Ishikawa (cell line): ENCODE measurements around the gene ANKRD28.

Experiments
- CEBPB ChIP-seq: IDR thresholded peaks from 2 replicates; pipeline ENCODE4 v1.6.1; 2012
- CREB1 ChIP-seq: IDR thresholded peaks from 2 replicates; pipeline ENCODE4 v1.6.1; 2012; ENCODE audit warnings: low read depth
- MAX ChIP-seq: IDR thresholded peaks from 2 replicates; pipeline ENCODE4 v1.6.1; 2012
- NFIC ChIP-seq: IDR thresholded peaks from 2 replicates; pipeline ENCODE4 v1.6.1; 2012
- RAD21 ChIP-seq: IDR thresholded peaks from 2 replicates; pipeline ENCODE4 v1.6.1; 2012; ENCODE audit warnings: low read depth
- REST ChIP-seq: IDR thresholded peaks from 2 replicates; pipeline ENCODE4 v1.6.1; 2012; ENCODE audit warnings: low read depth, mild to moderate bottlenecking
- TAF1 ChIP-seq: IDR thresholded peaks from 2 replicates; pipeline ENCODE4 v1.6.1; 2012; ENCODE audit warnings: low read depth, mild to moderate bottlenecking
- YY1 ChIP-seq: IDR thresholded peaks from 2 replicates; pipeline ENCODE4 v1.6.1; 2012; ENCODE audit warnings: low read depth
- ZBTB7A ChIP-seq: IDR thresholded peaks from 2 replicates; pipeline ENCODE4 v1.6.1; 2012; ENCODE audit warnings: low read depth

GRCh38 chr3:15800327-15800726, 2.5 kb upstream of the ANKRD28 start:
- TF ChIP-seq CREB1 (no peak), RAD21 (no peak), CEBPB (no peak), YY1 (no peak), NFIC (no peak), REST (no peak), ZBTB7A (no peak), MAX (no peak), TAF1 (no peak)
